Trophoblast cell (in vitro differentiated cells and primary cell): Measurements from ENCODE around the gene PSMB11.

ENCODE experiments used
- DNase-seq, 2 donors: peaks; one replicate each; pipeline ENCODE4 v3.0.0-alpha.2; 2016
- H2AFZ ChIP-seq: 2 replicates; pipeline ENCODE4 v1.6.1; 2013; ENCODE audit warnings: low read length, moderate library complexity, mild to moderate bottlenecking; ENCODE audit not compliant: insufficient read depth, poor library complexity
- H2AK5ac ChIP-seq: 2 replicates; pipeline ENCODE4 v1.6.1; 2013; ENCODE audit warnings: mild to moderate bottlenecking, low read length
- H2BK120ac ChIP-seq: 2 replicates; pipeline ENCODE4 v1.6.1; 2013; ENCODE audit warnings: low read length, mild to moderate bottlenecking, moderate library complexity; ENCODE audit not compliant: insufficient read depth, poor library complexity
- H2BK12ac ChIP-seq: 2 replicates; pipeline ENCODE4 v1.6.1; 2013; ENCODE audit warnings: mild to moderate bottlenecking, low read length, moderate library complexity
- H2BK5ac ChIP-seq: 2 replicates; pipeline ENCODE4 v1.6.1; 2013; ENCODE audit warnings: low read length, low read depth, moderate library complexity, mild to moderate bottlenecking; ENCODE audit not compliant: poor library complexity
- H3K14ac ChIP-seq: 2 replicates; pipeline ENCODE4 v1.6.1; 2013; ENCODE audit warnings: mild to moderate bottlenecking, low read length
- H3K18ac ChIP-seq: 2 replicates; pipeline ENCODE4 v1.6.1; 2013; ENCODE audit warnings: mild to moderate bottlenecking, low read length
- H3K23ac ChIP-seq: 2 replicates; pipeline ENCODE4 v1.6.1; 2013; ENCODE audit warnings: low read length
- H3K27ac ChIP-seq: 2 replicates; pipeline ENCODE4 v1.5.1; 2013; ENCODE audit warnings: low read depth, mild to moderate bottlenecking, inconsistent platforms, low read length, moderate library complexity
- H3K27me3 ChIP-seq: 2 replicates; pipeline ENCODE4 v1.6.1; 2013; ENCODE audit warnings: inconsistent platforms, mild to moderate bottlenecking, low read length, moderate library complexity; ENCODE audit not compliant: insufficient read depth
- H3K36me3 ChIP-seq, 2 experiments: 1 replicate in 1 of 2; 2 replicates in 1 of 2; pipeline ENCODE4 v1.6.1; 2013; ENCODE audit warnings: low read length in 2 of 2, mild to moderate bottlenecking in 2 of 2, moderate library complexity in 1 of 2; ENCODE audit not compliant: insufficient read depth in 2 of 2, control insufficient read depth in 1 of 2
- H3K4ac ChIP-seq: 2 replicates; pipeline ENCODE4 v1.6.1; 2013; ENCODE audit warnings: low read depth, mild to moderate bottlenecking, low read length, moderate library complexity
- H3K4me1 ChIP-seq, 2 experiments: 1 replicate in 1 of 2; 2 replicates in 1 of 2; pipeline ENCODE4 v1.6.1; 2013; ENCODE audit warnings: low read length in 2 of 2, mild to moderate bottlenecking in 2 of 2, moderate library complexity in 1 of 2; ENCODE audit not compliant: insufficient read depth in 2 of 2, control insufficient read depth in 1 of 2
- H3K4me2 ChIP-seq: 2 replicates; pipeline ENCODE4 v1.6.1; 2013; ENCODE audit warnings: inconsistent platforms, mild to moderate bottlenecking, low read length, moderate library complexity
- H3K4me3 ChIP-seq: 2 replicates; pipeline ENCODE4 v1.5.1; 2013; ENCODE audit warnings: mild to moderate bottlenecking, low read depth, low read length, inconsistent platforms
- H3K79me1 ChIP-seq: one replicate; pipeline ENCODE4 v1.6.1; 2013; ENCODE audit warnings: low read length
- H3K79me2 ChIP-seq: 2 replicates; pipeline ENCODE4 v1.6.1; 2013; ENCODE audit warnings: low read length, mild to moderate bottlenecking; ENCODE audit not compliant: control insufficient read depth, insufficient read depth, poor library complexity
- H3K9ac ChIP-seq: 2 replicates; pipeline ENCODE4 v1.6.1; 2013; ENCODE audit warnings: mild to moderate bottlenecking, low read length
- H3K9me3 ChIP-seq: 2 replicates; pipeline ENCODE4 v1.6.1; 2013; ENCODE audit warnings: low read depth, mild to moderate bottlenecking, control low read depth, inconsistent platforms, low read length; ENCODE audit not compliant: insufficient read depth
- H4K12ac ChIP-seq: 2 replicates; pipeline ENCODE4 v1.6.1; 2013; ENCODE audit warnings: low read depth, mild to moderate bottlenecking, low read length, moderate library complexity
- H4K8ac ChIP-seq: 2 replicates; pipeline ENCODE4 v1.6.1; 2013; ENCODE audit warnings: low read depth, mild to moderate bottlenecking, low read length, moderate library complexity
- H4K91ac ChIP-seq: one replicate; pipeline ENCODE4 v1.6.1; 2013; ENCODE audit warnings: low read depth, mild to moderate bottlenecking, low read length, moderate library complexity
- WGBS: extraction: QIAGEN DNeasy Blood & Tissue Kit; methylation state at CpG from one replicate; pipeline ENCODE4 v1.1.7; 2013; ENCODE audit warnings: missing lambda C conversion rate; ENCODE audit not compliant: insufficient read length, insufficient coverage; ENCODE audit errors: extremely low coverage; 5-methylcytosine and 5-hydroxymethylcytosine counted together

PSMB11 gene

DNA sequence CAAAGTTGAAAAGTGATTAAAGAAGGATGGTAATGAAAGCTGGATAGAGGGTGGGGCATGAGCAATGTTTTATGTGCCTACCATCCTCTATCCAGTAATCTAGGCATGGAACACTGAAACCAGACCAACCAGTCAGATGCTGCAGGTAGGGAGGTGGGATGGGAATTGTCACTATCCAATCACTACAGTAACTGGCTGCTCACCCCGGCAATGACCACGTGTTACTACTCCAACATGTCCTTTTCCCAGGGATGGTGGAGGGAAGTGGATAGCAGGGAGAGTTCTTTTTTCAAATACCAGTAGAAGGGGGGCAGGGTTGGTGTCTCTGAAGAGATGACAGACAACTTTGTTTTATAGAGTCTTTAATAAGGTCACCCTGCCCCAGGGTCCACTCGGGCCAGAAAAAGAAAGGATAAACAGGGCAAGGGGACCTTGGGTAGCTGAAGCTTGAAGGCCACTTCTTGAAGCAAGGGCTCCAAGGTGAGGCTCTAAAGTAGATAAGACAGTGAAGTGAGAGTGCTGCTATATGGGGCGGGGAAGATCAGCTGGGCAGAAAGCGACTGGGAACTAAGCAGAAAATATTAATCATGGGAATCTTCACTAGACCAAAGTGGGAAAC, 30.0 kb downstream of the PSMB11 start:
- no peak overlapping the region for H3K23ac ChIP-seq
- no peak overlapping the region for H4K12ac ChIP-seq
- H2BK120ac ChIP-seq, result no peak overlapping the region
- peaks cover 19 to 44% of the 10 kb centered on the region in 2 experiments for H3K36me3 ChIP-seq
- peak overlapping the region; percentile 29 for H4K91ac ChIP-seq
- H2AK5ac ChIP-seq, result no peak overlapping the region
- H3K9ac ChIP-seq, result no peak overlapping the region
- H3K27ac ChIP-seq, result peak overlapping the region; percentile 54
- no peaks in the 10 kb centered on the region for H3K9me3 ChIP-seq
- H4K8ac ChIP-seq, result no peak overlapping the region
- peaks cover 14% of the 10 kb centered on the region for H3K79me2 ChIP-seq
- H2AFZ ChIP-seq, result no peak overlapping the region
- peak; percentile 54 to 69 for DNase-seq
- H3K4me1 ChIP-seq, result peaks cover 21 to 22% of the 10 kb centered on the region in 2 experiments
- H3K18ac ChIP-seq, result no peak overlapping the region
- H2BK5ac ChIP-seq, result no peak overlapping the region
- H3K79me1 ChIP-seq, result peaks cover 13% of the 10 kb centered on the region
- H3K4me2 ChIP-seq, result peak overlapping the region; percentile 56
- no peak overlapping the region for H3K4me3 ChIP-seq
- H3K14ac ChIP-seq, result no peak overlapping the region
- H3K27me3 ChIP-seq, result no peaks in the 10 kb centered on the region
- no peak overlapping the region for H2BK12ac ChIP-seq
- no peak overlapping the region for H3K4ac ChIP-seq
- no CpG with 5 or more reads among the region's 5 CpGs for WGBS

DNA sequence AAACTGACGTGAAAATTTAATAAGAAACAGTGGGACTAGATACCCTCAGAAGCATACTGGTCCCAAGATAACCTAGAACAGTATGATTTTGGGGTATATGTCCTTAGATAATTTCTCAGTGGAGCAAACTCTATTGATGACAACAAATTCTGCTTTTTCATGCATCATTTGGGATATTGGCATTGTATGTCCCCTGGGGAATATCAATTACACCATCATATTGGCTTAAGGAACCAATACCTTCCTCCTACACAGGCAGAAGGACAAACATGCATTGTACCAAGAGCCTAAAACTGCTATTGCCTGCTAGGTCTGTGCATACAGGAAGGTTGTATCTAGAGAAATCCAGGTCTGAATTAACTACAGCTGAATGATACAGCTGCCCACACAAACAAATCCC, 32.9 kb downstream of the PSMB11 start:
- no peak for DNase-seq
- WGBS, result no CpG with 5 or more reads among the region's 1 CpG
- peaks cover 7 to 36% of the 10 kb centered on the region in 2 experiments for H3K36me3 ChIP-seq
- H4K8ac ChIP-seq, result no peak overlapping the region
- H3K4me1 ChIP-seq, result peaks cover 22 to 23% of the 10 kb centered on the region in 2 experiments
- no peak overlapping the region for H2BK5ac ChIP-seq
- H4K12ac ChIP-seq, result no peak overlapping the region
- no peaks in the 10 kb centered on the region for H3K27me3 ChIP-seq
- no peak overlapping the region for H3K18ac ChIP-seq
- no peak overlapping the region for H3K23ac ChIP-seq
- H3K4me3 ChIP-seq, result no peak overlapping the region
- H2AK5ac ChIP-seq, result no peak overlapping the region
- H3K9ac ChIP-seq, result no peak overlapping the region
- no peak overlapping the region for H3K4ac ChIP-seq
- no peak overlapping the region for H3K27ac ChIP-seq
- no peak overlapping the region for H4K91ac ChIP-seq
- H3K4me2 ChIP-seq, result no peak overlapping the region
- H3K14ac ChIP-seq, result no peak overlapping the region
- H2AFZ ChIP-seq, result no peak overlapping the region
- H3K79me1 ChIP-seq, result peaks cover 18% of the 10 kb centered on the region
- no peak overlapping the region for H2BK12ac ChIP-seq
- H2BK120ac ChIP-seq, result no peak overlapping the region
- H3K9me3 ChIP-seq, result no peaks in the 10 kb centered on the region
- H3K79me2 ChIP-seq, result peaks cover 8% of the 10 kb centered on the region

DNA sequence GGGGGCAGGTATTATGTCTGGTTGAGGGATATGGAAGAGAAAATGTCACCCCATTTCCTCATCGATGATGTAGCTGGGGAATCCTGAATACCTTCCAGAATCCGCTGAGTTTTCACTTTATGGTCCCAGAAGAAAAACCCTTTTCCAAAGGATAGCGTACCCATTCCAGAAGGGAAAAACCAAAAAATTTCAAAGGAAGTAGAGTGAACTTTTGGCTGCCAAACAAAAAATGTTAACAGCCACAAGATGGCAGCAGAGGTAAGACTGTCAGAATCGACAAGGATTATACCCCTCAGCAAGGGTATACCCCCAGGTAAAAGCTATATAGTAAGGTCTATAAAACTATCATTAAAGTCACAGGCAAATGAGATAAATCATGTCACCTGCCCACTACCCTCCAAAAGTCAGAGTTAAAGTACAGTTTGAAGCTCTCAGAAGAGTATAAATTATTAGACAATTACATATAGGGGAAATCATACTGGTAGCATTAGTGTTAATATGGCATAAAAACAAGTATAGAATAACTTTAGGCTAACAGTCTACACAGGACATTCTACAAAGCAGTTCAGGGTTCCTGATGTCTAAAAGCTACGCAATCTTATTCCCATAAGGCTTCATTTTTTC, 34.9 kb downstream of the PSMB11 start:
- Histone ChIP-seq H2BK120ac (no peak overlapping the region), H3K14ac (peak overlapping the region; percentile 30), H3K36me3 (peaks cover 12 to 47% of the 10 kb centered on the region in 2 experiments), H3K9me3 (no peaks in the 10 kb centered on the region), H3K18ac (no peak overlapping the region), H3K23ac (no peak overlapping the region), H4K91ac (no peak overlapping the region), H2AFZ (no peak overlapping the region), H4K8ac (no peak overlapping the region), H3K79me2 (no peaks in the 10 kb centered on the region), H3K4me2 (no peak overlapping the region), H3K27me3 (no peaks in the 10 kb centered on the region), H2BK5ac (no peak overlapping the region), H4K12ac (no peak overlapping the region), H3K9ac (no peak overlapping the region), H3K4me1 (peaks cover 22 to 23% of the 10 kb centered on the region in 2 experiments), H3K27ac (peak overlapping the region; percentile 41), H2BK12ac (no peak overlapping the region), H3K4me3 (no peak overlapping the region), H3K4ac (no peak overlapping the region), H3K79me1 (peaks cover 8% of the 10 kb centered on the region), H2AK5ac (no peak overlapping the region)
- peak in 1 of 2 donors; percentile 71 for DNase-seq
- WGBS, result no CpG with 5 or more reads among the region's 5 CpGs

DNA sequence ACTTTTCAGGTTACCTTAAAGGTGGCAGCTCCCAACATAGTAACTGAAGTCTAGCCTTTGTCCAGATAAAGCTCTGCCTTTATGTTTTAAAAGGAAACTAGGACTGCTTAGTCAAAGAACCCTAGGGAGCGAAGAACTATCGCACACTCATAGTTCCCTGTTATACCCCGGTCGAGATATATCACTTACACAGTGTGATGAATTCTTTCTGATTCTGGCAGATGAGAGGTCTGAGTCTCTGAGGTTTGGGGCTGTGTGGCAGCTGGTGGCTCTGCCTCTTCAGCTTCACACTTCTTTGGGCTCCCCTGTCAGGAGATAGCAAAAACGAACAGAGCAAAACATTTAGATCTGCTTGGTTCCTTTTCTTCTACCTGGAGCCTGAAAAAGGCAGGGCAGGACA, 36.0 kb downstream of the PSMB11 start:
- no CpG with 5 or more reads among the region's 5 CpGs for WGBS
- peaks cover 8% of the 10 kb centered on the region for H3K79me1 ChIP-seq
- DNase-seq, result no peak

More for the DNA sequence above, 36.0 kb downstream of the PSMB11 start:
- H2AFZ ChIP-seq, result no peak overlapping the region
- peak overlapping the region; percentile 93 for H2BK5ac ChIP-seq
- no peak overlapping the region for H3K14ac ChIP-seq
- peak overlapping the region; percentile 60 for H3K18ac ChIP-seq
- H3K27me3 ChIP-seq, result no peaks in the 10 kb centered on the region
- H2AK5ac ChIP-seq, result peak overlapping the region; percentile 69
- peak overlapping the region; percentile 88 for H2BK120ac ChIP-seq
- H4K8ac ChIP-seq, result peak overlapping the region; percentile 66
- H4K91ac ChIP-seq, result peak overlapping the region; percentile 78
- H3K23ac ChIP-seq, result no peak overlapping the region
- no peak overlapping the region for H3K9ac ChIP-seq
- peak overlapping the region; percentile 85 for H3K27ac ChIP-seq
- H3K4ac ChIP-seq, result no peak overlapping the region
- no peaks in the 10 kb centered on the region for H3K9me3 ChIP-seq
- peaks cover 18 to 46% of the 10 kb centered on the region in 2 experiments for H3K36me3 ChIP-seq
- H3K4me3 ChIP-seq, result no peak overlapping the region
- no peak overlapping the region for H4K12ac ChIP-seq
- peaks cover 18% of the 10 kb centered on the region in 2 experiments for H3K4me1 ChIP-seq
- no peak overlapping the region for H3K4me2 ChIP-seq
- H3K79me2 ChIP-seq, result no peaks in the 10 kb centered on the region
- peak overlapping the region; percentile 89 for H2BK12ac ChIP-seq
